Bronchial epithelial cell (primary cell): ENCODE measurements around the gene CD209. TPM values are rescaled to one million over a fixed set of nuclear protein-coding genes. Genes with fewer than 3 reads are reported as not detected.
"Not testable (repeated sequence)": the region's sequence is repeated elsewhere in the genome, so short reads cannot be mapped to it uniquely, and the experiment has no call there.

Source experiments
- DNase-seq: peaks from one replicate; pipeline ENCODE4 v3.0.0-alpha.2; 2010; ENCODE audit warnings: low read depth
- FAIRE-seq: peaks from 2 replicates; lab custom pipeline; 2011; peaks lifted over from hg19 to GRCh38; lab: Jason Lieb, UNC
- H3K27me3 ChIP-seq: 2 replicates; pipeline ENCODE4 v1.5.1; 2011; ENCODE audit warnings: low read length; ENCODE audit not compliant: control insufficient read depth, insufficient read depth
- H3K36me3 ChIP-seq: 2 replicates; pipeline ENCODE4 v1.5.1; 2011; ENCODE audit warnings: low read length; ENCODE audit not compliant: control insufficient read depth, insufficient read depth
- H3K4me3 ChIP-seq: 2 replicates; pipeline ENCODE4 v1.5.1; 2011; ENCODE audit warnings: mild to moderate bottlenecking, low read depth, low read length, control low read depth
- total RNA-seq: library from RNA; depleted of rRNA; stranded (reverse); fragments of >200 nt; gene quantifications from 2 replicates; pipeline ENCODE4 v1.2.1, GENCODE V29; 2014
- TF ChIP-seq, protein P1 (sequence below): IDR thresholded peaks from 2 replicates; pipeline ENCODE4 v1.5.1; 2011; ENCODE audit warnings: mild to moderate bottlenecking, moderate library complexity, low read length, control low read depth, inconsistent platforms; ENCODE audit not compliant: insufficient read depth, severe bottlenecking

CD209 gene
- total RNA-seq, 1 donor from 2014 or later = not detected

GRCh38 chr19:7767487-7767886 is 20.2 kb upstream of the CD209 start:
- DNase-seq (no peak), FAIRE-seq (no peak)
- TF ChIP-seq, protein P1, sequence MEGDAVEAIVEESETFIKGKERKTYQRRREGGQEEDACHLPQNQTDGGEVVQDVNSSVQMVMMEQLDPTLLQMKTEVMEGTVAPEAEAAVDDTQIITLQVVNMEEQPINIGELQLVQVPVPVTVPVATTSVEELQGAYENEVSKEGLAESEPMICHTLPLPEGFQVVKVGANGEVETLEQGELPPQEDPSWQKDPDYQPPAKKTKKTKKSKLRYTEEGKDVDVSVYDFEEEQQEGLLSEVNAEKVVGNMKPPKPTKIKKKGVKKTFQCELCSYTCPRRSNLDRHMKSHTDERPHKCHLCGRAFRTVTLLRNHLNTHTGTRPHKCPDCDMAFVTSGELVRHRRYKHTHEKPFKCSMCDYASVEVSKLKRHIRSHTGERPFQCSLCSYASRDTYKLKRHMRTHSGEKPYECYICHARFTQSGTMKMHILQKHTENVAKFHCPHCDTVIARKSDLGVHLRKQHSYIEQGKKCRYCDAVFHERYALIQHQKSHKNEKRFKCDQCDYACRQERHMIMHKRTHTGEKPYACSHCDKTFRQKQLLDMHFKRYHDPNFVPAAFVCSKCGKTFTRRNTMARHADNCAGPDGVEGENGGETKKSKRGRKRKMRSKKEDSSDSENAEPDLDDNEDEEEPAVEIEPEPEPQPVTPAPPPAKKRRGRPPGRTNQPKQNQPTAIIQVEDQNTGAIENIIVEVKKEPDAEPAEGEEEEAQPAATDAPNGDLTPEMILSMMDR = no peak
- Histone ChIP-seq H3K36me3 (no peaks in the 10 kb centered on the region), H3K27me3 (no peaks in the 10 kb centered on the region), H3K4me3 (no peak overlapping the region)

DNA sequence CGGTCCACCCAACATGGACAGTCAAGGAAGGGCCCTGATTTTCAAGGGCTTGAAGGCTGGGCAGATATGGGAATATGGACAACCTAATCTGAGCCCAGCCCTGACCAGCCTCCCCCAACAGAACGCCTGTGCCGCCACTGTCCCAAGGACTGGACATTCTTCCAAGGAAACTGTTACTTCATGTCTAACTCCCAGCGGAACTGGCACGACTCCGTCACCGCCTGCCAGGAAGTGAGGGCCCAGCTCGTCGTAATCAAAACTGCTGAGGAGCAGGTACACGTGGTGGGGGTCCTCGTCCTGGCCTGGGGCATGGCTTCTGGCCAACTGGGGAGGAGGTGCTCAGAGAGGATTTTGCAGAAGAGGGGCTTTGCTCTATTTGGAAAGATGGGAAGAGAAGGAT is 19.2 kb upstream of the CD209 start:
- Histone ChIP-seq H3K4me3 (no peak overlapping the region), H3K36me3 (no peaks in the 10 kb centered on the region), H3K27me3 (no peaks in the 10 kb centered on the region)
- no peak for DNase-seq
- no peak for FAIRE-seq
- TF ChIP-seq, protein P1 = no peak

- not testable (repeated sequence) for FAIRE-seq, DNase-seq, H3K4me3 ChIP-seq, H3K36me3 ChIP-seq, H3K27me3 ChIP-seq
Observed at GRCh38 chr19:7765043-7765442, 17.7 kb upstream of the CD209 start.

DNA sequence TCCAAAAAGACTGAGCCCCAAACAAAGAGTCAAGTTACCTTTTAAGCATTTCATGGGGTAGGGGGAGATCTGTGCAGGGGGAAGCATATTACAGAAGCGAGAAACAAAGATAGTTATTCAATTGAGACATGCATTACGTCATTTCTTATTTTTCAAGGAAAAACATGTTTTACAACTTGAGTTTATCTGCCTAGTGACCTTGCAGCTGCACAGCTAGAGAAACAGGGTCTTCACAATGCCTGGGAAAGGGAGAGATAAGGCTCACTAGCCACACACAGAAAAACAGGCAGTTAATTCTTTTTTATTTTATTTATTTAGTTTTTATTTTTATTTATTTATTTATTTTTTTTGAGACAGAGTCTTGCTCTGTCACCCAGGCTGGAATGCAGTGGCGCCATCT is 16.8 kb upstream of the CD209 start:
- H3K36me3 ChIP-seq, H3K4me3 ChIP-seq, FAIRE-seq, H3K27me3 ChIP-seq, DNase-seq: not testable (repeated sequence)

- DNase-seq (no peak), FAIRE-seq (no peak)
- TF ChIP-seq, protein P1 = no peak
- Histone ChIP-seq H3K36me3 (no peaks in the 10 kb centered on the region), H3K27me3 (no peaks in the 10 kb centered on the region), H3K4me3 (no peak overlapping the region)
Observed at GRCh38 chr19:7763696-7764095, 16.4 kb upstream of the CD209 start.

GRCh38 chr19:7762719-7763293 is 15.5 kb upstream of the CD209 start, which contains the start of gene CLEC4M:
Gene CLEC4M, plus strand, starts transcription at chr19:7763243. Its CDS starts 24 bp downstream, at chr19:7763267.
- FAIRE-seq = no peak
- H3K27me3 ChIP-seq = no peaks in the 10 kb centered on the region
- DNase-seq = no peak
- TF ChIP-seq, protein P1 = no peak
- H3K36me3 ChIP-seq = no peaks in the 10 kb centered on the region
- H3K4me3 ChIP-seq = no peak within 1 kb of the TSS

GRCh38 chr19:7759156-7759555 is 11.8 kb upstream of the CD209 start:
- no peak for FAIRE-seq
- H3K27me3 ChIP-seq = no peaks in the 10 kb centered on the region

More at GRCh38 chr19:7759156-7759555, 11.8 kb upstream of the CD209 start:
- Histone ChIP-seq H3K4me3 (no peak overlapping the region), H3K36me3 (no peaks in the 10 kb centered on the region)
- TF ChIP-seq, protein P1 = no peak
- no peak for DNase-seq
